Stimulated activated CD4-positive, alpha-beta T cell treated with anti-CD3 and anti-CD28 coated beads, TNF-alpha, amount 100 ng/mL, for 48 hours (primary cell): ENCODE data around the gene STOX1.
"Not testable (repeated sequence)": the region's sequence is repeated elsewhere in the genome, so short reads cannot be mapped to it uniquely, and the experiment has no call there.

Experiments
- DNase-seq, 3 donors: peaks; one replicate each; pipeline ENCODE4 v3.0.0-alpha.2; 2020; ENCODE audit warnings: low read depth in 3 of 3

Gene STOX1

GRCh38 chr10:68826764-68827591, at the start of gene STOX1:
TSS of gene STOX1 (plus strand) at chr10:68827531. CDS start at chr10:68827624, 93 bp downstream.
- peak; percentile 26 to 70 (median 43) for DNase-seq

- DNase-seq = no peak
These were observed 45.4 kb upstream of the STOX1 start for GRCh38 chr10:68781613-68782574.

GRCh38 chr10:68784476-68784875, 42.9 kb upstream of the STOX1 start:
- no peak for DNase-seq

GRCh38 chr10:68787813-68788212, 39.5 kb upstream of the STOX1 start:
- DNase-seq = no peak

- DNase-seq = no peak
These were observed 36.9 kb upstream of the STOX1 start for GRCh38 chr10:68790476-68790875.

GRCh38 chr10:68792115-68792514, 35.2 kb upstream of the STOX1 start:
- DNase-seq = no peak

GRCh38 chr10:68795886-68796532, 31.3 kb upstream of the STOX1 start:
- no peak for DNase-seq

- no peak for DNase-seq
These were observed 30.7 kb upstream of the STOX1 start for GRCh38 chr10:68796605-68797004.

- DNase-seq = no peak
These were observed 27.1 kb upstream of the STOX1 start for GRCh38 chr10:68800211-68800610.

GRCh38 chr10:68804692-68805091, 22.6 kb upstream of the STOX1 start:
- no peak for DNase-seq

- not testable (repeated sequence) for DNase-seq
These were observed 16.5 kb upstream of the STOX1 start for GRCh38 chr10:68810830-68811229.

GRCh38 chr10:68811314-68812009, 15.9 kb upstream of the STOX1 start:
- DNase-seq = no peak

GRCh38 chr10:68812420-68812819, 14.9 kb upstream of the STOX1 start:
- no peak for DNase-seq

- no peak for DNase-seq
These were observed 13.8 kb upstream of the STOX1 start for GRCh38 chr10:68813559-68813958.

GRCh38 chr10:68816796-68817412, 10.4 kb upstream of the STOX1 start:
- DNase-seq = no peak

GRCh38 chr10:68820359-68820758, 7.0 kb upstream of the STOX1 start:
- not testable (repeated sequence) for DNase-seq

GRCh38 chr10:68822626-68823025, 4.7 kb upstream of the STOX1 start:
- not testable (repeated sequence) for DNase-seq

GRCh38 chr10:68827592-68827959, 245 bp downstream of the STOX1 start:
- not testable (repeated sequence) for DNase-seq

GRCh38 chr10:68828083-68828601, 811 bp downstream of the STOX1 start:
- peak in 1 of 3 donors; percentile 20 for DNase-seq

- DNase-seq = no peak
These were observed 1.5 kb downstream of the STOX1 start for GRCh38 chr10:68828833-68829232.

- no peak for DNase-seq
These were observed 2.2 kb downstream of the STOX1 start for GRCh38 chr10:68829521-68829920.
